A172 (cell line): ENCODE data around the gene TM9SF1. TPM values are rescaled to one million over a fixed set of nuclear protein-coding genes. Genes with fewer than 3 reads are reported as not detected.

Experiments
- DNase-seq: peaks from one replicate; pipeline ENCODE4 v3.0.0-alpha.2; 2015; ENCODE audit warnings: low spot score
- total RNA-seq: library from RNA; depleted of rRNA; stranded (reverse); fragments of >200 nt; shearing (Covaris generic); gene quantifications from 2 replicates; pipeline ENCODE4 v1.2.3, GENCODE V29; 2014; rRNA removed

Gene TM9SF1
- total RNA-seq, result 45.3 and 50.8 TPM in 2 replicates

- DNase-seq, result peak; percentile 59
Measured at GRCh38 chr14:24195186-24196070, at the start of gene TM9SF1. Gene TM9SF1, minus strand, starts transcription at chr14:24195441. Its CDS starts 422 bp downstream, at chr14:24195019.

GRCh38 chr14:24243336-24243836 lies 48.1 kb upstream of the TM9SF1 start:
- DNase-seq, result peak; percentile 20

GRCh38 chr14:24241829-24242443 lies 46.7 kb upstream of the TM9SF1 start:
- DNase-seq, result peak; percentile 26

GRCh38 chr14:24240110-24240918 lies 45.1 kb upstream of the TM9SF1 start:
- DNase-seq, result no peak

GRCh38 chr14:24238527-24239037 lies 43.3 kb upstream of the TM9SF1 start:
- no peak for DNase-seq

- no peak for DNase-seq
Measured at GRCh38 chr14:24238123-24238522, 42.9 kb upstream of the TM9SF1 start.

- no peak for DNase-seq
Measured at GRCh38 chr14:24237463-24237955, 42.3 kb upstream of the TM9SF1 start.

- DNase-seq, result no peak
Measured at GRCh38 chr14:24236689-24237462, 41.6 kb upstream of the TM9SF1 start.

- DNase-seq, result no peak
Measured at GRCh38 chr14:24235804-24236688, 40.8 kb upstream of the TM9SF1 start.

GRCh38 chr14:24234095-24235005 lies 39.1 kb upstream of the TM9SF1 start:
- no peak for DNase-seq

GRCh38 chr14:24233538-24233866 lies 38.3 kb upstream of the TM9SF1 start:
- no peak for DNase-seq

- DNase-seq, result no peak
Measured at GRCh38 chr14:24232645-24233537, 37.6 kb upstream of the TM9SF1 start, which contains the start of gene GMPR2. Gene GMPR2, plus strand, starts transcription at chr14:24232929. Its CDS starts 325 bp downstream, at chr14:24233254.

- DNase-seq, result peak; percentile 85
Measured at GRCh38 chr14:24232121-24232644, 36.9 kb upstream of the TM9SF1 start, which contains the start of gene NEDD8. Gene NEDD8, minus strand, starts transcription at chr14:24232367. Its CDS starts 100 bp downstream, at chr14:24232267.

GRCh38 chr14:24231263-24232120 lies 36.3 kb upstream of the TM9SF1 start:
- DNase-seq, result no peak

GRCh38 chr14:24228902-24229301 lies 33.7 kb upstream of the TM9SF1 start:
- no peak for DNase-seq

GRCh38 chr14:24226473-24226872 lies 31.2 kb upstream of the TM9SF1 start:
- no peak for DNase-seq
